WTC11 (cell line): ENCODE data around the gene COL21A1. TPM values are rescaled to one million over a fixed set of nuclear protein-coding genes. Genes with fewer than 3 reads are reported as not detected.

Experiments used
- ATAC-seq: fragments of 200-7000 bp; cut with Tn5 transposase; 2 replicates; pipeline ENCODE4 v1.10.0; 2021; ENCODE audit warnings: mild to moderate bottlenecking, moderate library complexity
- CTCF ChIA-PET: fragments of 300-600 bp; sonication (Branson Sonifier 250); formaldehyde crosslinking; loops from one replicate; lab custom pipeline; 2021; ENCODE audit warnings: antibody characterized with exemption; lab: Charles Lee
- POLR2A ChIA-PET: fragments of 350-600 bp; sonication (Branson Sonifier 250); formaldehyde crosslinking; loops from one replicate; lab custom pipeline; 2021; ENCODE audit warnings: antibody characterized with exemption; lab: Charles Lee
- DNase-seq: peaks from one replicate; pipeline ENCODE4 v3.0.0; 2021; ENCODE audit warnings: low spot score
- H3K27ac Mint-ChIP-seq: 2 replicates; pipeline ENCODE4 v1.8.0; 2021; ENCODE audit warnings: mixed read lengths
- H3K27me3 Mint-ChIP-seq: 2 replicates; pipeline ENCODE4 v1.8.0; 2021; ENCODE audit warnings: low read depth, mild to moderate bottlenecking, moderate library complexity, mixed read lengths
- H3K36me3 Mint-ChIP-seq: 2 replicates; pipeline ENCODE4 v1.8.0; 2021; ENCODE audit warnings: mixed read lengths
- H3K4me1 Mint-ChIP-seq: 2 replicates; pipeline ENCODE4 v1.8.0; 2022; ENCODE audit warnings: mixed read lengths
- H3K4me3 Mint-ChIP-seq: 2 replicates; pipeline ENCODE4 v1.8.0; 2021; ENCODE audit warnings: mild to moderate bottlenecking, moderate library complexity, mixed read lengths
- H3K9me3 Mint-ChIP-seq: 2 replicates; pipeline ENCODE4 v1.8.0; 2021; ENCODE audit warnings: mixed read lengths
- ARID4B ChIP-seq: sonication (generic); formaldehyde crosslinking; IDR thresholded peaks from 2 replicates; pipeline ENCODE4 v1.8.0; 2023; ENCODE audit warnings: missing genetic modification reagents, mild to moderate bottlenecking, borderline replicate concordance
- CTCF ChIP-seq: fragments of 200-600 bp; IDR thresholded peaks from 2 replicates; pipeline ENCODE4 v1.8.0; 2022; ENCODE audit warnings: antibody characterized with exemption
- FOXP4 ChIP-seq: sonication (generic); formaldehyde crosslinking; IDR thresholded peaks from 2 replicates; pipeline ENCODE4 v1.8.0; 2022; ENCODE audit warnings: mild to moderate bottlenecking, missing genetic modification reagents
- GABPB1 ChIP-seq: sonication (generic); formaldehyde crosslinking; IDR thresholded peaks from 2 replicates; pipeline ENCODE4 v1.8.1; 2023; ENCODE audit warnings: mild to moderate bottlenecking, missing genetic modification reagents
- GTF2I ChIP-seq: fragments of 250-450 bp; sonication (Bioruptor Pico); conservative IDR thresholded peaks from 2 replicates; pipeline ENCODE4 v1.4.0; 2021; ENCODE audit warnings: mild to moderate bottlenecking
- MYBL2 ChIP-seq: sonication (generic); formaldehyde crosslinking; IDR thresholded peaks from 2 replicates; pipeline ENCODE4 v1.8.1; 2023; ENCODE audit warnings: mild to moderate bottlenecking, moderate library complexity, missing genetic modification reagents
- NR1H2 ChIP-seq: sonication (generic); formaldehyde crosslinking; IDR thresholded peaks from 2 replicates; pipeline ENCODE4 v1.9.0; 2021; ENCODE audit warnings: mild to moderate bottlenecking, moderate library complexity, missing genetic modification reagents
- PREB ChIP-seq: sonication (generic); formaldehyde crosslinking; IDR thresholded peaks from 2 replicates; pipeline ENCODE4 v1.8.1; 2022; ENCODE audit warnings: mild to moderate bottlenecking, missing genetic modification reagents, moderate library complexity, borderline replicate concordance
- USF2 ChIP-seq: sonication (generic); formaldehyde crosslinking; IDR thresholded peaks from 2 replicates; pipeline ENCODE4 v1.8.1; 2023; ENCODE audit warnings: mild to moderate bottlenecking, missing genetic modification reagents, moderate library complexity
- ZBTB43 ChIP-seq: sonication (generic); formaldehyde crosslinking; IDR thresholded peaks from 2 replicates; pipeline ENCODE4 v1.8.1; 2023; ENCODE audit warnings: mild to moderate bottlenecking, missing genetic modification reagents
- ZNF416 ChIP-seq: fragments of 250-450 bp; sonication (Bioruptor Pico); IDR thresholded peaks from 2 replicates; pipeline ENCODE4 v1.9.0; 2021; ENCODE audit warnings: mild to moderate bottlenecking, inconsistent platforms
- ZNF423 ChIP-seq: fragments of 250-450 bp; sonication (Bioruptor Pico); IDR thresholded peaks from 2 replicates; pipeline ENCODE4 v2.1.2; 2022; ENCODE audit warnings: mild to moderate bottlenecking, moderate library complexity
- ZNF425 ChIP-seq: fragments of 250-450 bp; sonication (Bioruptor Pico); conservative IDR thresholded peaks from 2 replicates; pipeline ENCODE4 v1.9.0; 2021; ENCODE audit warnings: mild to moderate bottlenecking
- total RNA-seq: library from RNA; stranded (reverse); gene quantifications from 3 replicates; pipeline ENCODE4 v1.2.3, GENCODE V29; 2021

COL21A1 gene
- total RNA-seq, 1 experiment from 2014 or later, result 4.4 TPM

GRCh38 chr6:56193846-56194245, 53.5 kb downstream of the COL21A1 start (continued):
- TF ChIP-seq PREB (CRISPR knock-in tag), result no peak
- TF ChIP-seq ZNF423 (CRISPR knock-in tag), result no peak

GRCh38 chr6:56188429-56188828, 59.0 kb downstream of the COL21A1 start:
- DNase-seq (no peak), ATAC-seq (no peak)
- H3K9me3 Mint-ChIP-seq, result peaks cover 15% of the 10 kb centered on the region
- ChIA-PET CTCF (interaction anchor here (1.0 kb wide), 1 partner anchor 103 kb away, joined by 3 read pairs; no protein-coding TSS in a partner anchor), POLR2A (no interaction called here)
- H3K36me3 Mint-ChIP-seq, result peaks cover 14% of the 10 kb centered on the region
- 0 out of 2 replicates have a peak, but pooled peaks cover 4% of the 10 kb centered on the region for H3K4me1 Mint-ChIP-seq
- no peaks in the 10 kb centered on the region for H3K27me3 Mint-ChIP-seq
- H3K4me3 Mint-ChIP-seq, result no peak overlapping the region
- no peak for TF ChIP-seq USF2 (CRISPR knock-in tag)
- no peak for TF ChIP-seq GABPB1 (CRISPR knock-in tag)
- TF ChIP-seq ARID4B (CRISPR knock-in tag), result no peak
- no peak for TF ChIP-seq GTF2I (CRISPR knock-in tag)
- no peak overlapping the region for H3K27ac Mint-ChIP-seq

- ATAC-seq, result no peak
- DNase-seq, result no peak
- Mint-ChIP-seq H3K27me3 (no peaks in the 10 kb centered on the region), H3K27ac (no peak overlapping the region), H3K4me3 (no peak overlapping the region), H3K4me1 (0 out of 2 replicates have a peak, but pooled peaks cover 4% of the 10 kb centered on the region), H3K36me3 (peaks cover 13% of the 10 kb centered on the region), H3K9me3 (peaks cover 13% of the 10 kb centered on the region)
- ChIA-PET POLR2A (no interaction called here), CTCF (no interaction called here)
- TF ChIP-seq ZBTB43 (CRISPR knock-in tag) (no peak), ZNF416 (CRISPR knock-in tag) (no peak), FOXP4 (CRISPR knock-in tag) (no peak), MYBL2 (CRISPR knock-in tag) (no peak)
These were observed 59.7 kb downstream of the COL21A1 start for GRCh38 chr6:56187686-56188085.

GRCh38 chr6:56176741-56177140, 70.6 kb downstream of the COL21A1 start:
- Mint-ChIP-seq H3K27me3 (peaks cover 3% of the 10 kb centered on the region; the same call in 1 of the 2 replicates), H3K9me3 (peaks cover 48% of the 10 kb centered on the region), H3K36me3 (peaks cover 40% of the 10 kb centered on the region), H3K27ac (no peak overlapping the region), H3K4me3 (no peak overlapping the region), H3K4me1 (no peaks in the 10 kb centered on the region)
- no peak for ATAC-seq
- POLR2A ChIA-PET, result no interaction called here
- TF ChIP-seq ZNF425 (CRISPR knock-in tag) (no peak), CTCF (no peak), NR1H2 (CRISPR knock-in tag) (no peak)
- DNase-seq, result no peak
- CTCF ChIA-PET, result no interaction called here
